Measurements from ENCODE around the gene KDM5B.

KDM5B gene

DNA sequence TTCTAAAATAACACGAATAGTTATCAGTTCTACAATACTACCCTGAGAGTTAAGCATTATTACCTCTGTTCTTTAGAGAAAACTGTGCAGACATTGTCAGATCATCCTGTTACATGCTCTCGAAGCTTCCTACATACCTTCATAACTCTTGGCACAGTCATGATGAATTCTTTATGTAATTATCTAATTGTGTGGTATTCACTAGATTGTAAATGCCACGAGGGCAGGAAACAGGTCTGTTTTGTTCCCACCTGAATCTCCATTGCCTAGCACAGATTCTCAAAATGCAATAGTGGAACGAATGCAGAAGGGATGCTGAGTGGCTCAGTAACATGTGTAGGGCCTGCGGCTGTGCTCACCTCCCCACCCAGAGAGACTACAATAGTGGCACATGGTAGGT lies 101.4 kb downstream of the KDM5B start:
- CTCF ChIA-PET: no interaction called here

DNA sequence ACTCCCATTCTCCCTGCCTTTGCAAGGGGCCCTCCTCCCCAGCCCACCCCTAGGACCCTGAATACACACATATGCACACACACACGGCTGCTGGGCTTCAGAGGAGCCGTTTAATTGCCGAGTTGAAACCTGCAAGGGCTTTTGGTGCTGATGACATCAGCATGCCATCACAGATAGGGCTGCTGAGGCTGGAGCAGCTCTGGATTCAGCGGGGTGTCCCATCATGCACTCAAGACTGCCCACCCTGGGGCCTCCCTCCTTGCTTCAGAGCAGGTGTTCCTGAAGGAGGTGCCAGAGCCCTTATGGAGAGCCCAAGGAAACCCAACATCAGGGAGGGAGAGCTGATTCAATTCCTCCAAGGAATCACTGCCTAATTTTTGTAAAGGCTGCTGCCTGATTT lies 103.6 kb downstream of the KDM5B start:
- ChIA-PET POLR2A (no interaction called here), CTCF (interaction anchor here (0.8 kb wide), 1 partner anchor 50 kb away, joined by 3 read pairs; no protein-coding TSS in a partner anchor)
- no peak for DNase-seq (ENCODE audit: extremely low spot score)
- TF ChIP-seq NFRKB (IDR thresholded peaks at IDR 0.05) (no peak), ZNF384 (IDR thresholded peaks at IDR 0.05) (no peak), L3MBTL2 (conservative IDR thresholded peaks at IDR 0.05) (no peak), TARDBP (IDR thresholded peaks at IDR 0.05) (no peak), ARNT (IDR thresholded peaks at IDR 0.05) (no peak), SP1 (IDR thresholded peaks at IDR 0.05) (no peak), ELF4 (IDR thresholded peaks at IDR 0.05) (no peak), FOXA1 (IDR thresholded peaks at IDR 0.05) (no peak), BHLHE40 (IDR thresholded peaks at IDR 0.05; ENCODE audit: borderline replicate concordance) (no peak), SUZ12 (IDR thresholded peaks at IDR 0.05) (no peak), LEF1 (IDR thresholded peaks at IDR 0.05; ENCODE audit: borderline replicate concordance) (no peak)

More for the DNA sequence above, 101.4 kb downstream of the KDM5B start:
- no peak for DNase-seq (ENCODE audit: extremely low spot score)
- POLR2A ChIA-PET: no interaction called here
- TF ChIP-seq ELF4 (IDR thresholded peaks at IDR 0.05): no peak
- TF ChIP-seq SP1 (IDR thresholded peaks at IDR 0.05): no peak
- TF ChIP-seq BHLHE40 (IDR thresholded peaks at IDR 0.05; ENCODE audit: borderline replicate concordance): no peak
- TF ChIP-seq SUZ12 (IDR thresholded peaks at IDR 0.05): no peak
- TF ChIP-seq ZNF384 (IDR thresholded peaks at IDR 0.05): no peak
- TF ChIP-seq, protein P1, sequence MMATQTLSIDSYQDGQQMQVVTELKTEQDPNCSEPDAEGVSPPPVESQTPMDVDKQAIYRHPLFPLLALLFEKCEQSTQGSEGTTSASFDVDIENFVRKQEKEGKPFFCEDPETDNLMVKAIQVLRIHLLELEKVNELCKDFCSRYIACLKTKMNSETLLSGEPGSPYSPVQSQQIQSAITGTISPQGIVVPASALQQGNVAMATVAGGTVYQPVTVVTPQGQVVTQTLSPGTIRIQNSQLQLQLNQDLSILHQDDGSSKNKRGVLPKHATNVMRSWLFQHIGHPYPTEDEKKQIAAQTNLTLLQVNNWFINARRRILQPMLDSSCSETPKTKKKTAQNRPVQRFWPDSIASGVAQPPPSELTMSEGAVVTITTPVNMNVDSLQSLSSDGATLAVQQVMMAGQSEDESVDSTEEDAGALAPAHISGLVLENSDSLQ (IDR thresholded peaks at IDR 0.05): no peak
- TF ChIP-seq FOXA1 (IDR thresholded peaks at IDR 0.05): no peak
- TF ChIP-seq TARDBP (IDR thresholded peaks at IDR 0.05): no peak
- no peak for TF ChIP-seq FOXK2 (IDR thresholded peaks at IDR 0.05)
- no peak for TF ChIP-seq ARNT (IDR thresholded peaks at IDR 0.05)
- no peak for TF ChIP-seq L3MBTL2 (conservative IDR thresholded peaks at IDR 0.05)
- no peak for TF ChIP-seq NFRKB (IDR thresholded peaks at IDR 0.05)
- no peak for TF ChIP-seq CTBP1 (IDR thresholded peaks at IDR 0.05; ENCODE audit: borderline replicate concordance)
- TF ChIP-seq LEF1 (IDR thresholded peaks at IDR 0.05; ENCODE audit: borderline replicate concordance): no peak
- no peak for TF ChIP-seq FOXM1 (IDR thresholded peaks at IDR 0.05; ENCODE audit: borderline replicate concordance)
- no peak for TF ChIP-seq HDGF (IDR thresholded peaks at IDR 0.05; ENCODE audit: borderline replicate concordance)

DNA sequence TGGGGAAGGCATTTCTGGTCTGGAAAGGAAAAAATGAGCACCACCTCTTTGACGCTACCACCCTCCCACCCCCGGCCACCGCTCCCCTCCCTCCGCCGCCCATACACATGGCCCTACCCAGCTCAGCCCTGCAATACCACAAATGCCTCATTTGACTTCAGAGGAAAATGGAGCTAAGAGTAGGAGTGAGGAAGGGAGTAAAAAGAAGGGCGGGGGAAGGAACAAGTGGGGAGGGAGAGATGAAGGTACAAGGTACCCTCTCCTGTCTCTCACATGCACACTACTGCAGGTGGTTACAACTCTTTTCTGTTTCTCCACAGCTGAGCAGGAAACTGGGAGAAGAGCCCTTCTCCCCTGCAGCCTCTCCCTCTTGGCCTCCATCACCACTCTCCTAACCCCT lies 105.0 kb downstream of the KDM5B start:
- TF ChIP-seq ARNT (IDR thresholded peaks at IDR 0.05): no peak
- no peak for TF ChIP-seq FOXK2 (IDR thresholded peaks at IDR 0.05)
- TF ChIP-seq NFRKB (IDR thresholded peaks at IDR 0.05): no peak
- no peak for TF ChIP-seq FOXM1 (IDR thresholded peaks at IDR 0.05; ENCODE audit: borderline replicate concordance)
- TF ChIP-seq ELF4 (IDR thresholded peaks at IDR 0.05): no peak
- TF ChIP-seq, protein P1 (IDR thresholded peaks at IDR 0.05): no peak
- no peak for TF ChIP-seq SUZ12 (IDR thresholded peaks at IDR 0.05)
- no peak for TF ChIP-seq LEF1 (IDR thresholded peaks at IDR 0.05; ENCODE audit: borderline replicate concordance)
- TF ChIP-seq SP1 (IDR thresholded peaks at IDR 0.05): no peak
- no peak for TF ChIP-seq HDGF (IDR thresholded peaks at IDR 0.05; ENCODE audit: borderline replicate concordance)
- no peak for TF ChIP-seq BHLHE40 (IDR thresholded peaks at IDR 0.05; ENCODE audit: borderline replicate concordance)
- no peak for TF ChIP-seq FOXA1 (IDR thresholded peaks at IDR 0.05)
- no peak for TF ChIP-seq TARDBP (IDR thresholded peaks at IDR 0.05)
- TF ChIP-seq ZNF384 (IDR thresholded peaks at IDR 0.05): no peak
- no peak for TF ChIP-seq CTBP1 (IDR thresholded peaks at IDR 0.05; ENCODE audit: borderline replicate concordance)
- TF ChIP-seq L3MBTL2 (conservative IDR thresholded peaks at IDR 0.05): no peak
- DNase-seq (ENCODE audit: extremely low spot score): no peak
- ChIA-PET POLR2A (no interaction called here), CTCF (no interaction called here)

DNA sequence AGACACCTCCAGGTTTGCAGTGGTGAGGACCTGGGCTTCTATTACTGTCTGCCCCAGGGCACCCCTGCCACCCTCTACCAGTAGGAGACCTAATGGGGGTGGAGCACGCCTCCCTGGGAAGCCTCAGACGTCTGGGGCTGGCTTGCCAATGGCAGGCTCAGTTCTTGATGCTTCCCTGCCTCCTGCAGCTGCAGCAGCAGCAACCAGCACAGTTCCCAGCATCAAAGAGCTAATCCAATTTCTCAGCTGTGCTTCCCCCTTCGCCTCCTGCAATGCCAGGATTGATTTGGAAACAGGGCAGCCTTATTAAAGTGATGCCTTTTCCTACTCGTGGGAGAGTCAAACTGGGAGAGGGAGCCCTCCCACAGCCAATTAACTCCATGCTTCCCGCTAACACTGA lies 106.1 kb downstream of the KDM5B start:
- CTCF ChIA-PET: no interaction called here
- TF ChIP-seq ARNT (IDR thresholded peaks at IDR 0.05): no peak
- TF ChIP-seq HDGF (IDR thresholded peaks at IDR 0.05; ENCODE audit: borderline replicate concordance): no peak
- no peak for TF ChIP-seq BHLHE40 (IDR thresholded peaks at IDR 0.05; ENCODE audit: borderline replicate concordance)
- TF ChIP-seq FOXM1 (IDR thresholded peaks at IDR 0.05; ENCODE audit: borderline replicate concordance): no peak
- TF ChIP-seq ELF4 (IDR thresholded peaks at IDR 0.05): no peak
- TF ChIP-seq TARDBP (IDR thresholded peaks at IDR 0.05): no peak
- POLR2A ChIA-PET: no interaction called here
- DNase-seq (ENCODE audit: extremely low spot score): no peak

DNA sequence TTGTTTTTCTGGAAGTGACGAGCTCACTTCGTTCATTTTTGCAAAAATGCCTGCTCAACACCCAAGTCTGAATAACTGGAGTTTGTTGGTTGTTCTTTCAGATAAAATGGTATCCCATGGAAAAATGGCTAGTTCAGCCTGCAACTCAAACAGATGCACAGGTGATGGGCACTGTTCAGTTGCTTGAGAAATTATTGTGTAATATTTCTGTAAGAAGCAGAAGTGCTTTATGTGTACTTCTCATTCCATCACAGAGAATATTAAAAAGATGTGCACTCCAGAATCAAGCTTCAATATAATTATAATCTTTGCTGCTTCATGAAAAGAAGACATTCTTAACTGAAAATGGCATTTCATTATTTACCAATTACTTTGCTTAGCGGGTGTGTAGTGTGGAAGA lies 107.0 kb downstream of the KDM5B start:
- no peak for DNase-seq (ENCODE audit: extremely low spot score)
- ChIA-PET CTCF (interaction anchor here (1.0 kb wide), 1 partner anchor 12 kb away, joined by 4 read pairs; no protein-coding TSS in a partner anchor), POLR2A (no interaction called here)
- no peak for TF ChIP-seq ARNT (IDR thresholded peaks at IDR 0.05)
- TF ChIP-seq BHLHE40 (IDR thresholded peaks at IDR 0.05; ENCODE audit: borderline replicate concordance): no peak
- no peak for TF ChIP-seq ELF4 (IDR thresholded peaks at IDR 0.05)
- no peak for TF ChIP-seq ZNF384 (IDR thresholded peaks at IDR 0.05)
- no peak for TF ChIP-seq FOXK2 (IDR thresholded peaks at IDR 0.05)
- TF ChIP-seq, protein P1 (IDR thresholded peaks at IDR 0.05): no peak
- TF ChIP-seq HDGF (IDR thresholded peaks at IDR 0.05; ENCODE audit: borderline replicate concordance): no peak
- TF ChIP-seq TARDBP (IDR thresholded peaks at IDR 0.05): no peak
- TF ChIP-seq L3MBTL2 (conservative IDR thresholded peaks at IDR 0.05): no peak
- no peak for TF ChIP-seq SP1 (IDR thresholded peaks at IDR 0.05)
- no peak for TF ChIP-seq NFRKB (IDR thresholded peaks at IDR 0.05)
- TF ChIP-seq SUZ12 (IDR thresholded peaks at IDR 0.05): no peak

DNA sequence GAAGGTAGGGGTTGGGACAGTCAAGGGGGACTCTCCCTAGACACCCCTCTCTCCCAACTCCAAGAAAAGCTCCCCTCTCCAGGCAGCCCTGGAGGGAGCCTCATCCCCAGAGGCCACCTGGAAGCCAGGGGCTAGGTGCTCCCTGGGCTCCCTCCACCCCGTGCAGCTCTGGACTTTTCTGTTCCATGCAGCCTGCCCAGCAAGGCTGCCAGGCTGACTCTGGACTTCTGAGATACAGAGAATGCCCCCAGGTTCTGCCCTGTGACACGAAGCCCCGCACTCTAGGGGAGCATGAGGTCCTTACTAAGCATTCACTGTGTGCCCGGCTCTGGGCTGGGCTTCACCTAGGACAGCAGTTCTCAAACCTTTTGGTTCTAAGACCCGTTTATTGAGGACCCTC lies 108.2 kb downstream of the KDM5B start:
- CTCF ChIA-PET: interaction anchor here (0.6 to 1.0 kb wide), 2 partner anchors 13 to 51 kb away, joined by 3 to 4 read pairs; no protein-coding TSS in a partner anchor
- TF ChIP-seq HDGF (IDR thresholded peaks at IDR 0.05; ENCODE audit: borderline replicate concordance): no peak
- TF ChIP-seq CTBP1 (IDR thresholded peaks at IDR 0.05; ENCODE audit: borderline replicate concordance): no peak
- no peak for TF ChIP-seq LEF1 (IDR thresholded peaks at IDR 0.05; ENCODE audit: borderline replicate concordance)
- no peak for TF ChIP-seq TARDBP (IDR thresholded peaks at IDR 0.05)
- DNase-seq (ENCODE audit: extremely low spot score): no peak
- POLR2A ChIA-PET: no interaction called here

Data from HEK293T (cell line).